GM19395 (cell line): ENCODE results near the gene SIRPA.

ENCODE experiments used
- ATAC-seq: cut with Tn5 transposase; IDR thresholded peaks from one replicate; pipeline ENCODE4 v1.9.1; 2021; ENCODE audit warnings: mild to moderate bottlenecking, moderate library complexity; ENCODE audit not compliant: unreplicated experiment

Gene SIRPA

GRCh38 chr20:1973601-1974440, 78.6 kb downstream of the SIRPA start:
- ATAC-seq = no peak

GRCh38 chr20:1975291-1975690, 80.1 kb downstream of the SIRPA start:
- no peak for ATAC-seq

DNA sequence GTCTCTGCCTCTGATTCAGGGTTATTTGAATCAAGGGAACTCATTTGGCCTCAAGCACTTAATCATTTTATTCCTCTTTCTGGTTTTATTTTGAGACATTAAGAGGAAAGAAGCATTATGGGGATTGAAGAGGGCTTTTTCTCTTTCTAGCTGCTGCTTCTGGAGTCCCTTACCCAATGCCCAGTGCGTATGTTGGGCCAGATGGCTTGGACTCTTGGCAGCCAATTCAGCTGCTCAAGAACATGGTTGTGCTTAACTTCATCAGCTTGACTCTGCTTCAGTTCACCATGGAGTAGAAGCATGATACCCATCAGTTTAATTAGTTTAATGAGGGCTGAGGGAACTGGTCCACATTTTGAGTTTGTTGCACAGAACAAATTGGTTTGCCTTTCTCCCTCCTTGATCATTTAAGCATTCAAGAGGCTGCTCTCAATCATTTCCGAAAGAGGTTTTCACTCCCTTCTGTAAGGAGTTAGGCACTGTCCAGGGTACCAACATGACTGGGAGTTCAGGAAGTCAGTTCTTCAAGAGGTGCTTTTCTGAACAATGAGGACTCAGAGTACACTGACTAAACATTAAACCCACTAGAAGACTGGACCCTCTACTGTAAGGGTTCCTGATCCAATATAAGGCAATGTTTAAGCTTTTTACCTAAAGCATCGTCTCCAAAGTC, 84.0 kb downstream of the SIRPA start:
- no peak for ATAC-seq

DNA sequence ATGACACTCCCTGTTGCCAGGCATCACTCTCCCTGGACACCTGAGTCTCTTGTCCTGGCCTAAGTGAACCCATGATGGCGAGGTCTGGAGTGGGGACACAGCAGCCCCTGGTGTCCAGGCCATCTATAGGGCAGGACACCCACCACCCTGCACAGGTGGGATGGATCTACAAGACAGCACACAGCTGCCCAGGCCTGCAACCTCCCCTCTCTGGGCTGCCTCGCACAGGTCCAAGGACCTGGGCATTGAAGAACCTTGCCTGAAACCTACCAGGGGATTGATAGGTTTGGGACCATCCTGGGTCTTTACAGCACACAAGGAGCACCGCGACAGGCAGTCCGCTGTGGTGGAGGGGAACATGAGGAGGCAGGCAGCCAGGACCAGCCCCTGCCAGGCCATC, 87.5 kb downstream of the SIRPA start:
- no peak for ATAC-seq

- ATAC-seq = no peak
Observed at GRCh38 chr20:1983301-1983700, 88.1 kb downstream of the SIRPA start.

DNA sequence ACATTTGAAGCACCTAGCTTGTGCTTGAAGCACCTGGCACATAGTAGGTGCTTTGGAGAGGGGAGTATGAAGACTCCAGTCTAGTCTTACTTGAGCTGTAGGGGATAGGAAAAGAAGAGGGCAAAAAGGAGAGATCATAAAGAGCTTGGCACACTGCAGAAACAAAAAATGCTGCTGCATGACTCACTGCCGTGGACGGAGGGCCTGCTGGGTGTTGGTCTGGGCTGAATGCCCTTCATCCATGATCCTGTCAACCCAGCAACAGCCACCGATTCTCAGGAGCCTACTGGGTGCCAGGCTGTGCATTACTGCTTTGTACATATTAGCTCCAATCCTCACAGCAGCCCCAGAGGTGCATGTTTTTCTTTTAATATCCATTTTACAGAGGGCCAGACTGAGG, 92.6 kb downstream of the SIRPA start:
- no peak for ATAC-seq
